HG02763 (cell line): ENCODE data around the gene RNF169.

ENCODE experiments used
- ATAC-seq: cut with Tn5 transposase; IDR thresholded peaks from one replicate; pipeline ENCODE4 v1.9.1; 2021; ENCODE audit warnings: mild to moderate bottlenecking, moderate library complexity; ENCODE audit not compliant: unreplicated experiment

The RNF169 gene

GRCh38 chr11:74768172-74768651 lies 19.6 kb downstream of the RNF169 start:
- ATAC-seq: peak; percentile 54

DNA sequence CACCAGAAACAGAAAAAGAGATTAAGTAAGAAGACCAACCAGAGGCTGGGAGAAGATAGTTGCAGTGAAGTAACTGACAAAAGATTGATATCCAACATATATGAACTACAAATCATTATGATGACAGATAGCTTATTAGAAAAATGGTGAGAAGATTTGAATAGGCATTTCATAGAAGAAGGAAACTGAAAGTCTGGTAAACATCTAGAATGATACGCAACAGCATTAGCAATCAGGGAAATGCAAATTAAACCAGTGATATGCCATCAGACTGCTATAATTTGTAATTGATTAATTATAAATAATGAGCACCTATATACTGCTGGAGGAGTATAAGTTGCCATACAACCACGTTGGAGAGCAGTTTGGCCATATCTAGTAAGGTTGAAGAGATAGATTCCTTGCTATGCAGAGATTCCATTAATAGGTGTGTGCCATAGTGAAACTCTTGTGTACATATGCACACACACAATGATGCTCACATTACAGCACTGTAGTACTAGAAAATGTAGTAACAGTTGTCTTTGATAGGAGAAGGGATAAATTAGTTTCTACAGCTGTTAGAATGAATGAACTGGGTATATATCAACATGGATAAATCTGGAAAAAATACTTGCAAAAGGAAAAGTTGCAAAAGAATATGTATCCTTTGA lies 20.5 kb downstream of the RNF169 start:
- no peak for ATAC-seq

DNA sequence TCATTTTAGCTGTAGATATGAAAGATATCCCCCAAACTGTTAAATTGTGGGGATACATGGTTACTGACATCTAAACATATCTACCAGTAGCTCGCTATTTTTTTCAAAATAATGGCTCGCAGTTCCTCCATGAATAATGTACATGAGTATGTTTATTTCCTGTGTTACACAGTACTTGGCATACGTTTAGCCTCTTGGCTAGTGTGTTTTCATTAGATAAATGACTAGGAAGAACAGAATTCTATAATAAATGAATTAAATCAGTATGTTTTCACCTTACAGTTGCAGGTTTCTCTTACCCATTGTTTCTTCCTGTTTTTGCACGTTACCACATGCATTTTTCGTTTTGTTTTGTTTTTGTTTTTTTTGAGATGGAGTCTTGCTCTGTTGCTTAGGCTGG lies 21.8 kb downstream of the RNF169 start:
- ATAC-seq: no peak

GRCh38 chr11:74771139-74771538 lies 22.5 kb downstream of the RNF169 start:
- ATAC-seq: no peak

DNA sequence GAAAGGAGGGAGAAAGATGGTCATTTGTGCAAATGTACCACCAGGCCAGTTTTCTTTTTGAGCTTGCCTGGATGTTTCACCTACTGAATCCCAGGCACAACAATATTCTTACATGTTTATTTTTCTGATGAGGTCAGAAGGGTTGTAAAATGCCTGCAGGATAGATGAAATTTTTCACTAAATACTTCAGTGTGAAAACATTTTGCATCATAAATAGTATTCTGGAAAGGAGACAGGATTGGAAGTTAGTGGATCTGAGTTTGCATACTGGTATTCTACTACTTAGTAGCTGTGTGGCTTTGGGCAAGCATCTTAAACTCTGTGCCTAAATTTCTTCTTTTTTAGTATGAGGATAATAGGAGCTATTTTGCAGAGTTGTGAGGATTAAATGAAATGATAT lies 24.8 kb downstream of the RNF169 start:
- ATAC-seq: no peak

- ATAC-seq: no peak
Measured at GRCh38 chr11:74775762-74776161, 27.1 kb downstream of the RNF169 start.

DNA sequence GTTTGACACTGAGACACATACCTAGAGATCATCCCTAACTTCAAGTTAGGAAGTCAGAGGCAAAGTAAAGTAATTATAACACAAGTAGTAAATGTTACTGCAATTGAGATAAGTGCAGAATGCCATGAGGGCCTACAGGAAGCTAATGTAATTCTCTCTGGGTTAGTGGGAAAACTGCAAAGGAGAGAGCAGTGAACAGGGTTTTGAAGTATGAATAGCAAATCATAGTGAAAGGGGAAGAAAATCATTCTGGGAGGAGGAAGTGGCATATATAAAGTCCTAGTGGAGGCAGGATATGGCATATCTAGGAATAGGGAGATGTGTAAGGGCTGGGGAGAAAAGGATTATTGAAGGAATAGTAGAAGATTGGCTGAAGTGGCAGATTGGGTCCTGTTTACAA lies 27.9 kb downstream of the RNF169 start:
- no peak for ATAC-seq

GRCh38 chr11:74777038-74777437 lies 28.4 kb downstream of the RNF169 start:
- ATAC-seq: no peak

GRCh38 chr11:74777877-74778276 lies 29.2 kb downstream of the RNF169 start:
- ATAC-seq: no peak

DNA sequence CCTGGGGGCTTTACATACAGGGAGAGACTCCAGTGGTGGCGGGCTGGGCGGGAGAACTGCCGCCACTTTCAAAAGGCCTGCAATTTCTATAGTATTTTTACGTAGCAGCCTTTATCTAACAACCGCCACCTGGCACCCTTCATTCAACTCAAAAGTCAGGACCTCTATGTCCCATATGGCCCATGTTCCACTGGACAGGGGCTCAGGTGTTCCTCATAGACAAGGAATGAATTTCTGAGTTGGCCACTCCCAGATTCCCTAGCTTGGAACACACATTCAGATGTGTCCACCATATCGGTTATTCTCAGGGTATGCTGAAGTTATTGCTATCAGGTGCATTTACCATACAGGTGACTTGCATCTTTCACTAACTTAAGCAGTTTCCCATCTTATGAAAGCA lies 29.9 kb downstream of the RNF169 start:
- ATAC-seq: no peak

GRCh38 chr11:74780248-74781005 lies 31.8 kb downstream of the RNF169 start:
- no peak for ATAC-seq

- peak; percentile 68 for ATAC-seq
Measured at GRCh38 chr11:74783241-74783871, 34.7 kb downstream of the RNF169 start.

- ATAC-seq: no peak
Measured at GRCh38 chr11:74784234-74784633, 35.6 kb downstream of the RNF169 start.

- ATAC-seq: no peak
Measured at GRCh38 chr11:74784726-74785125, 36.1 kb downstream of the RNF169 start.

- ATAC-seq: no peak
Measured at GRCh38 chr11:74786574-74786973, 37.9 kb downstream of the RNF169 start.

DNA sequence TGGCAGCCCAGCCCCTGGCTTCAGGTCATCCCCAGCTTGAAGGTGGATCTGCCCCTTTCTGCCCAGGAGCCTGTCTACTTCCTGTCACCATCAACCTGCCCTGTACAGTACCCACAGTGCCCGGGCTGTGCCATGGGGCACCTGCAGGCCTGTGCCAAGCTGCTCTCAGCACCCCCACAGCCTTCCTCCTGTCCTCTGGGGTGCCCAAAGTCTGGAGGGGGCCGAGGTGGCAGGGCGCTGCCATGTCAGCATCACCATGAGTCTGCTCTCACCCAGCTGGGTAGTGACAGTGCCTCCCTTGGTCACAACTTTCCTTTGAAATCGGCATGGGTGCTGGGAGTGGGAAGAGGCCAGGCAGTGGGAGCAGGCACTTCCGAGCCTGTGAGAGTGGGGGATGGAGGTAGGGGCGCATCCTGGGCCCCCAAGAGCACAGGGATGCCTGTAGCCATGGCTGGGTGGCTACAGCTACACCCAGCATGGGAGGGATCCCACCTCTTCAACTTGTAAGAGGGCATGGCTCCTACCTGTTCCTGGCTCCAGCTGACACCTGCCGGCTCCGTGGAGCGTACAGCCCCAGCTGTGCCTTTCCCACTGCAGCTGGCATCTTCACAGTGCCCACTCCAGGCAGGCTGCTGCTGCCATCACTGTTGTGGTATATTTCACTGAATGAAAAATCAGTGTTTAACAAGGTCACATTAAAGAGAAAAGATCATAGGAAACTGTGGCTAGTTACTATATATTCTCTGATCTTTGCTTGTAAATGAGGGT lies 42.9 kb downstream of the RNF169 start:
- ATAC-seq: no peak

GRCh38 chr11:74806267-74806666 lies 57.6 kb downstream of the RNF169 start:
- ATAC-seq: no peak

- ATAC-seq: no peak
Measured at GRCh38 chr11:74809801-74810200, 61.2 kb downstream of the RNF169 start.

- no peak for ATAC-seq
Measured at GRCh38 chr11:74815966-74816365, 67.3 kb downstream of the RNF169 start.

DNA sequence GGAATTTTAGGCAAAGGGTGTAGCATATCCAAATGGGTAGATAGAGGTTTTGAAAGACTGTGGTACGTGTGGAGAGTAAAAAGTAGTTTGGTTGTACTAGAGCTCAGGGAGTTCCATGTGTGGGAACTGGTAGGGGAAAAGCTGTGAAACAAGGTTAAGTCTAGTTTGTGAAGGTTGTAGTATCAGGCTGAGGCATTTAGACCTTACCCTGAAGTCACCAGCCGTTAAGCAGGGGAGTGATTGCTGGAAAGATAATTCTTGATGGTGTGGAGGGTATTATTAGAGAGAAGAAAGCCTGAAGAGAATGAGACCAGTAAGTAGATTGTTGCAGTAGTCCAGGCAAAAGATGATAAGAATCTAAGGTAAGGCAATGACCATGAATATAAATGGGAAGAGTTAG lies 68.0 kb downstream of the RNF169 start:
- ATAC-seq: no peak

- ATAC-seq: no peak
Measured at GRCh38 chr11:74818283-74818946, 69.8 kb downstream of the RNF169 start.
